ENCODE data around the gene PPP1R1C. TPM values are rescaled to one million over a fixed set of nuclear protein-coding genes. Genes with fewer than 3 reads are reported as not detected.

Gene PPP1R1C
- total and polyA plus RNA-seq, 4 donors = 5.4 to 21.7 (median 11.3) TPM

DNA sequence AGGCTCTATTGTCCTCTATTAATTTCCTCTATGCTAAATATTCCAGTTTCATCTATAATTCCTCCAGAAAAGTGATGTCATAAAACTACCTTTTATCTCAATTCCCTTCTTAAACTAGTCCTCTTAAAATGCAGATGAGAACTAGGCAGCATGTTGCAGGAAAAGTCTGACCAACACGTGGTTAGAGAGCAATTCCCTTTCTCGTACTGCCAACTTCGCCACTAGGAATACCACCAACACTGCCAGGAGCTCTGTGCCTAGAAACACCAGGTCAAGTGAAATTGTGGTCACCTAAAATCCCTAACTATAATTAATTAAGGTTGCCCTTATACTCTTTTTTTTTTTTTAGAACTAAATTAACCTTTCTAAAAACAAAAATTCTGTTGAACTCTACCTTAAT, 127.7 kb downstream of the PPP1R1C start (continued):
- TF ChIP-seq, protein P1, sequence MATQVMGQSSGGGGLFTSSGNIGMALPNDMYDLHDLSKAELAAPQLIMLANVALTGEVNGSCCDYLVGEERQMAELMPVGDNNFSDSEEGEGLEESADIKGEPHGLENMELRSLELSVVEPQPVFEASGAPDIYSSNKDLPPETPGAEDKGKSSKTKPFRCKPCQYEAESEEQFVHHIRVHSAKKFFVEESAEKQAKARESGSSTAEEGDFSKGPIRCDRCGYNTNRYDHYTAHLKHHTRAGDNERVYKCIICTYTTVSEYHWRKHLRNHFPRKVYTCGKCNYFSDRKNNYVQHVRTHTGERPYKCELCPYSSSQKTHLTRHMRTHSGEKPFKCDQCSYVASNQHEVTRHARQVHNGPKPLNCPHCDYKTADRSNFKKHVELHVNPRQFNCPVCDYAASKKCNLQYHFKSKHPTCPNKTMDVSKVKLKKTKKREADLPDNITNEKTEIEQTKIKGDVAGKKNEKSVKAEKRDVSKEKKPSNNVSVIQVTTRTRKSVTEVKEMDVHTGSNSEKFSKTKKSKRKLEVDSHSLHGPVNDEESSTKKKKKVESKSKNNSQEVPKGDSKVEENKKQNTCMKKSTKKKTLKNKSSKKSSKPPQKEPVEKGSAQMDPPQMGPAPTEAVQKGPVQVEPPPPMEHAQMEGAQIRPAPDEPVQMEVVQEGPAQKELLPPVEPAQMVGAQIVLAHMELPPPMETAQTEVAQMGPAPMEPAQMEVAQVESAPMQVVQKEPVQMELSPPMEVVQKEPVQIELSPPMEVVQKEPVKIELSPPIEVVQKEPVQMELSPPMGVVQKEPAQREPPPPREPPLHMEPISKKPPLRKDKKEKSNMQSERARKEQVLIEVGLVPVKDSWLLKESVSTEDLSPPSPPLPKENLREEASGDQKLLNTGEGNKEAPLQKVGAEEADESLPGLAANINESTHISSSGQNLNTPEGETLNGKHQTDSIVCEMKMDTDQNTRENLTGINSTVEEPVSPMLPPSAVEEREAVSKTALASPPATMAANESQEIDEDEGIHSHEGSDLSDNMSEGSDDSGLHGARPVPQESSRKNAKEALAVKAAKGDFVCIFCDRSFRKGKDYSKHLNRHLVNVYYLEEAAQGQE (IDR thresholded peaks at IDR 0.05) = no peak

DNA sequence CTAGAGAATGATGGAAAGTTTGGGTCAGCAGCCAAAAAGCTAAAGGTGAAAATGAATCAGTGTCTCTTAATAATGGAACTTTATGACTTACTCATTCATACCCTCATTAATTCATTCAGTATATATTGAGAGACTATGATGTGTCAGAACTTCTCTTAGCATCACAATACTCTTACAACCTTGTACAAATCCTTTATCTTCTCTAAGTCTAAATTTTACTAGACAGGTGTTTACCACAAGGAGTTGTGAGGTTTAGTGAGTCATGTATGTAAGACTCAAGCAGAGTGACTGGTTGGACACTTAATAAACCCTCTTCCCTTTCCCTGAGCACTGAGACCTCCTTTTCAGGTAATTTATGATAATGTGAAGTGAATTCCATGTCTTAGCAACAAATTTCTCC, 129.6 kb downstream of the PPP1R1C start:
- Histone ChIP-seq H3K27ac (ENCODE audit: low read depth in 1 of 2, low read length in 2 of 2) (no peak overlapping the region), H3K9ac (ENCODE audit: low read depth in 1 of 2, low read length in 2 of 2) (no peak overlapping the region), H3K9me3 (ENCODE audit: control insufficient read depth in 4 of 4, low read length in 3 of 4) (no peaks in the 10 kb centered on the region), H3K4me1 (ENCODE audit: control insufficient read depth in 4 of 4, insufficient read depth in 4 of 4, low read length in 3 of 4) (no peaks in the 10 kb centered on the region), H3K36me3 (ENCODE audit: control insufficient read depth in 4 of 4, insufficient read depth in 3 of 4, low read depth in 1 of 4, low read length in 3 of 4) (no peaks in the 10 kb centered on the region), H3K4me3 (ENCODE audit: low read depth in 1 of 3, low read length in 3 of 3) (no peak overlapping the region), H3K27me3 (ENCODE audit: control insufficient read depth in 4 of 4, insufficient read depth in 4 of 4, low read length in 3 of 4) (no peaks in the 10 kb centered on the region)
- DNase-seq (ENCODE audit: low spot score) = no peak
- TF ChIP-seq MAX (IDR thresholded peaks at IDR 0.05) = no peak
- no peak for TF ChIP-seq CTCF (IDR thresholded peaks at IDR 0.05; ENCODE audit: low read depth, low read length, missing input control)
- no peak for TF ChIP-seq SP1 (IDR thresholded peaks at IDR 0.05)
- TF ChIP-seq, protein P1 (IDR thresholded peaks at IDR 0.05) = no peak

DNA sequence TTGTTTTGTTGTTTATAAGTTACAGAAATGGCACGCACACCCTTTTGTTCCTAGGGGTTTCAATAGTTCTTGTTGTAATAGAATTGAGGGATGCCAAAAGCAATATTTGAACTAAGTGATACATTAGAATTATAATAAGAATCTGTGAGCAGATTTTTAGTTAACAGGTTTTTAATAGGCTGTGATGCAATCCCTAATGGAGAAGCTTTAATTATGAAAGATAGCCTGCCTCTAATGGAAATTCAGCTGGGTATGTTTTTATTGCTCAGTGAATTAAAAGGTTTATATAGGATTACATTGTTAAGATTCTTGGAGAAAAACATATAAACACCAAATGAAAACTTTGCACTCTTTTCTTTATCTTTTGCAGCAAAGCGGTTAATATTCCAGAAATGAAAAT, 131.1 kb downstream of the PPP1R1C start:
- Histone ChIP-seq H3K4me1 (ENCODE audit: control insufficient read depth in 4 of 4, insufficient read depth in 4 of 4, low read length in 3 of 4) (no peaks in the 10 kb centered on the region), H3K27ac (ENCODE audit: low read depth in 1 of 2, low read length in 2 of 2) (no peak overlapping the region), H3K36me3 (ENCODE audit: control insufficient read depth in 4 of 4, insufficient read depth in 3 of 4, low read depth in 1 of 4, low read length in 3 of 4) (no peaks in the 10 kb centered on the region), H3K27me3 (ENCODE audit: control insufficient read depth in 4 of 4, insufficient read depth in 4 of 4, low read length in 3 of 4) (no peaks in the 10 kb centered on the region), H3K9ac (ENCODE audit: low read depth in 1 of 2, low read length in 2 of 2) (no peak overlapping the region), H3K4me3 (ENCODE audit: low read depth in 1 of 3, low read length in 3 of 3) (no peak overlapping the region), H3K9me3 (ENCODE audit: control insufficient read depth in 4 of 4, low read length in 3 of 4) (no peaks in the 10 kb centered on the region)
- WGBS = 99% methylated on average over 2 of the region's 2 CpGs
- no peak for TF ChIP-seq CTCF (IDR thresholded peaks at IDR 0.05; ENCODE audit: low read depth, low read length, missing input control)
- no peak for TF ChIP-seq RXRA (IDR thresholded peaks at IDR 0.05)
- TF ChIP-seq EGR1 (IDR thresholded peaks at IDR 0.05; ENCODE audit: low read depth in 2 of 2) = no peak
- no peak for TF ChIP-seq FOXA2 (IDR thresholded peaks at IDR 0.05)
- no peak for DNase-seq (ENCODE audit: low spot score)

Data from liver (tissue), 9 donors.